Measurements from ENCODE around the gene BRD3.
"Not testable (repeated sequence)": the region's sequence is repeated elsewhere in the genome, so short reads cannot be mapped to it uniquely, and the experiment has no call there.

BRD3 gene

DNA sequence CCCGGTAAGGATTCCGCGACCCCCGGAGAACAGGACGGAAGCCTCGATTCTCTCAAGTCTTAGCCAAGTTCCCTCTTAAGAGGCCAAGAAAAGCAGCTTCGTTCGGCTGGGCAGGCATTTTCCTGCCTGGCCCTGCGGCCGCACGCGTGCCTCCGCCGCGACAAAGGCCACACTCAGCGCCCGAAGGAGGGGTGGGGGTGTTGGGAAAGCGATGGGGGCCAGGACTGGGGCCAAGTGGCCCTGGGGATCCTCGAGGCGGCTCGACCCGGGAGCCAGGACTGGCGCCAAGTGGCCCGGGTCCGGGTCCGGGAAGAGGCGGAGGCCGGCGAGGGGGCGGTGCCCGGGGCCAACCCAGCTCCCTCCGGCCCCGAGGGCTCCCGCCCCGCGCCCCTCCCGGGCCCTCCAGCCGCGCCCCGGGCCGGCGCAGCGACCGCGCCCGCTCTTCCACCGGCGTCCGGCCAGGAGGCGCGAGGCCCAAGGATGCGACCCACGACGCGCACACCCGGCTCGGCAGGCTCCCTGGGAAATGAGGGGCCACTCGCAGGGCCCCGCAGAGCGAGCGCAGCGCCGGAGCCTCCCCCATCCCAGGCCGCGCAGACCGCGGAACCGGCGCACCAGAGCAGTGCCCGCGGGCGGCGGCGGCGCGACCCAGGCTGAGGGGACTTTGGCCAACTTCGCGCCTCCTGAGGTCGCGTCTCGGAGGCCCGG, 76.5 kb downstream of the BRD3 start:
- peak; percentile 42 for DNase-seq

- peak; percentile 42 for DNase-seq
Observed at GRCh38 chr9:133990366-133991213, 77.2 kb downstream of the BRD3 start.

DNA sequence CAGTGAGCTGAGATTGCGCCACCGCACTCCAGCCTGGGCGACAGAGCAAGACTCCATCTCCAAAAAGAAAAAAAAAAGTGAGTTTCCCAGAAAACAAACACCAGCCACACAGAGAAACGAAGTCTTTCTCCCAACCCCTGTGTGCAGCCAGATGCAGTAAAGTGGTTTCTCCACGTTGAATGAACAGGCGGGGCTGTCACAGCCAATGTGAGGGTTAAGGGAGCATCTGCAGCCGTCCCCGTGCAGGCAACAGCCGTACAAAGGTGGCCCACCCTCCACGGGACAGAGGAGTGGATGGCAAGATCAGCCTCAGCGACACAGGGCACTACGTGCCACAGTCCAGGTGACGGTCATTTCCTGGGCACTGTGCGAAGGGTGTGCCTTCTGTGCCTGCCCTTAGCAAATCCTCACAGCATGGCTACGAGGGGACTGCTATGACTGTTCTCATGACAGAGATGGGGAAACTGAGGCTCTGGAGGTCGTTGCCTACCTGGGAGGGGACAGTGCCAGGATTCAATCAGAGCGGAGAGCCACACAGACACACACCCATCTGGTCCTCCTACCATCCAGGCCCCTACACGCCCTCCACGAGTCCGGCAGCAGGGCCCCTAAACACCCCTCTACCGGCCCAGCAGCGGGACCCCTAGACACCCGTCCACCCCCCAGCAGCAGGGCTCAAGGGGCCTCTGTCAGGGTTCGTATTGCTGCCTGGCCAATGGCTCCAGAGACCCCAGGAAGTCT, 78.0 kb downstream of the BRD3 start:
- no peak for DNase-seq

GRCh38 chr9:133988771-133989170, 79.1 kb downstream of the BRD3 start:
- DNase-seq, result not testable (repeated sequence)

- DNase-seq, result no peak
Observed at GRCh38 chr9:133987946-133988665, 79.7 kb downstream of the BRD3 start.

GRCh38 chr9:133987446-133987788, 80.4 kb downstream of the BRD3 start:
- DNase-seq, result no peak

- no peak for DNase-seq
Observed at GRCh38 chr9:133986774-133987445, 80.9 kb downstream of the BRD3 start.

- DNase-seq, result no peak
Observed at GRCh38 chr9:133986061-133986460, 81.8 kb downstream of the BRD3 start.

DNA sequence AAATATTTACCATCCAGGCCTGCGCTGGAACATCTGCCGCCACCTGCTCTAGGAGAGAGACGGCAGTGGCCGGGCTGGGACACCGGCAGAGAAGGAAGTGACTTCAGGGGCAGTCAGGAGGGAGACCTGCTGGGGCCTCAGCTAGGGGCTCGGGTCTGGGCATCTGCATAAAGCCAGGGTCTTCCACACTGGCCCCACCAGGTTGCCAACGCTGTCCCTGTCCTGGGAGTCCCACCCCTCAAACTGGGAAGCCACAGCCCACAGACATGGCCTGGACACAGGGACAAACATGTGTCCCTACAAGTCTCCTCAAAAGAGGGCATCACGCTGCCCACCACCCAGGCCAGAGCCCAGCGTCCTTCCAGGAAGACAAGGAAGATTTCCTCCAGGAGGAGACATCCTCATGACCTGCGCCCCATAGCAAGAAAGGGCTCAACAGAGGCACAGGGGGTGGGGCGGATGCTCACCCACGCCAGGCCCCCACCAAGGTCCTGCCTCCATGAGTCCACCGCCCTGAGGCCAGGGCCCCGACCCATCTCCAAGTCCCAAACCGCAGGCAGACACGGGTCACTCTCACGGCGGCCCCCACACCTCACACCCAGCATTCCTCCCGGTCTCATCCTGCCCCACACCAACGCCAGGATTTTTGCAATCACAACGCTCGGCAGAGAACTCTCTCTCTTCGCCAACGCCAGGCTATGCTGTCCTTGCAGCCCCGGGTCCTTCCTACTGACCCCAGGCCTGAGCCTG, 84.7 kb downstream of the BRD3 start:
- DNase-seq, result no peak

DNA sequence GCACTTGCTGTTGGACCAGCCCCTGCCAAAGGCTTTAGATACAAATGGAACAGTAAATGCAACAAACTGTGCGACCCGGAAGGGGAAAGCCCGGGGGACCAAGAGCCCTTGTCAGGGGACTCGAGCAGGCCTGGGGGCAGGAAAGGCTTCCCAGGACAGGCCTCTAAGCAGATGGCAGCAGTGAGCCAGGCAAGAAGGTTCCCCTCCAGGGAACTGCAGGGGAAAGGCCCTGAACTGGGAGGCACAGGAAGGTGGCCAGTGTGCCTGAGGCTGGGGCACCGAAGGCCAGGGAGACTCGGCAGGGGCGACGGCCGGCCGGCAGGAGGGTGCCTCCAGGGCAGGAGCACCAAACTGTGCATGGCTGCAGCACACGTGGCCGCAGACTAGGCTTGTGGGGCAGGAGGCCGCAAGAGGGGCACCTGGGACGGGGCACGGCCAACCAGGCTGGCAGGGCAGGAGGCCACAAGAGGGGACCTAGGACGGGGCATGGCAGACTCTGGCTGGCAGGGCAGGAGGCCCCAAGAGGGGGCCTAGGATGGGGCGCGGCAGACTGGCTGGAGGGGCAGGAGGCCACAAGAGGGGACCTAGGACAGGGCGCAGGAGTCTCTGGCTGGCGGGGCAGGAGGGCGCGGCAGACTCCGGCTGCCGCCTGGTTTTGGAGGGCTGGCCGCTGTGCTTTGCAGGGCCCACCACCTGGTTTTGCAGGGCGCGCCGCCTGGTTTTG, 85.7 kb downstream of the BRD3 start:
- no peak for DNase-seq

DNA sequence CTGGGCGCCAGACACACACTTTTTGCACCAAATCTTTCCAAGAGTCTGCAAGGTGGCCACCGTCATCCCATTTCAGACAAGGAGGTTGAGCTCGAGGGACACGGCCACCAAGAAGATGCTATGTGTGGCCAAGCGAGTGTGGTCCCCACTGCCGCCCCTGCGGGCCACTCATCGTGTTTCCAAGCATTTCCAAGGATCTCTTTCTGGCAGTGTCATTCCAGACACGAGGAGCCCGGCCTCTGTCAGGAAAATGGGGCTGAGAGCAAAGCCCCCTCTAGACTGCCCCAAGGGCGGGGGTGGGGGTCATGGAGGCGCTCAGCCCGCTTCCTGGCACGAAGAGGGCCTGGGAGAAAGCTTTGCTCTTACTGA, 86.3 kb downstream of the BRD3 start:
- no peak for DNase-seq

DNA sequence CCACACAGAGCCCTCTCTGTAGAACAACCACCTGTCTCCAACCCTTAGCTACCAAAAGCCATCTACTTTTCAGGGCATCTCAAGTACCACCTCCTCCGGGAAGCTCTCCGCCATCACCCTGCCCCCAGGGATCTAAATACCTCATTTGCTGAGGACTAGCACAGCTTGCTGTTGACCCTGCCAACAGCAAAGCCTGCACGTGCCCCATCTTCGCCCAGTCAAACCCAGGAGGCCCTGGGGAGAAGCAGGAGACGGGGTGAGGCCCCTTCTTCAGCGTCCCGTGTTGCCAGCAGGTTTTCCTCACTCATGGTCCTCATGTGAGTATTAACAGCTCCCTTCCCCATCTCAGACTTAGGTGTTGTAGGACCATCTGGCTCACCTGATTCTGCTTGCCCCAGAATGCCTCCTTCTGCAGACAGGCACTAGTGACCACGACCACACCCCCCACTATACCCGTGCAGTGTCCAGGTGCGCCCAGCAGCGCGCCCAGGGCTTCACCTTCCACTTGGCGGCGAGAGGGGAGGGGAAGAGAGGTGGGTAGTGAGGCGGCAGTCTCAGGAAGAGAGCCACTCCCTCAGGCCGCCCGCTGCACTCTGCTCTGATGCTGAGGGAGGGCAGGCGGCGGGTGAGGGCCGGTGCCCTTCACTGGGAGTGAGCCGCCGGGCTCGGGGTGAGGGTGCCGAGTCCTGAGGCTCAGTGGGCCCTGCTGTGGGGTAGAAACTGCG, 86.8 kb downstream of the BRD3 start:
- no peak for DNase-seq

All from NCI-H1092 treated with DMSO at 0.1 percent for 48 hours (cell line).